Sigmoid colon (tissue), 7 donors: ENCODE data around the gene EFL1. TPM values are rescaled to one million over a fixed set of nuclear protein-coding genes. Genes with fewer than 3 reads are reported as not detected.

ENCODE experiments used
- DNase-seq: peaks from one replicate; pipeline ENCODE4 v3.0.0-alpha.2; 2019
- H3K27ac ChIP-seq, 4 donors: fragments of 200-600 bp; sonication (generic); one replicate each; pipeline ENCODE4 v1.5.1; 2016 to 2019; ENCODE audit warnings: mild to moderate bottlenecking in 1 of 4
- H3K27me3 ChIP-seq, 3 donors: fragments of 200-600 bp; sonication (generic); one replicate each; pipeline ENCODE4 v1.5.1; 2019; ENCODE audit warnings: mild to moderate bottlenecking in 1 of 3
- H3K36me3 ChIP-seq, 4 donors: fragments of 200-600 bp; sonication (generic); one replicate each; pipeline ENCODE4 v1.5.1; 2016 to 2019
- H3K4me1 ChIP-seq, 4 donors: fragments of 200-600 bp; sonication (generic); one replicate each; pipeline ENCODE4 v1.5.1; 2017 to 2019
- H3K4me3 ChIP-seq, 4 donors: fragments of 200-600 bp; sonication (generic); one replicate each; pipeline ENCODE4 v1.5.1; 2017 to 2019; ENCODE audit warnings: mild to moderate bottlenecking in 2 of 4, moderate library complexity in 1 of 4
- H3K9me3 ChIP-seq, 4 donors: fragments of 200-600 bp in 3 of 4; sonication (generic) in 3 of 4; one replicate each; pipeline versions ENCODE4 v1.5.1 to v1.6.1; 2013 to 2019
- CTCF ChIP-seq, 4 experiments: fragments of 450-650 bp in 3 of 4; fragments of 200-600 bp in 1 of 4; IDR thresholded peaks; one replicate each; pipeline ENCODE4 v1.5.1; 2016 to 2019; ENCODE audit warnings: antibody characterized with exemption in 4 of 4, mild to moderate bottlenecking in 3 of 4, moderate library complexity in 2 of 4
- EP300 ChIP-seq, 4 donors: sonication (generic); formaldehyde crosslinking; IDR thresholded peaks; one replicate each; pipeline ENCODE4 v1.6.1; 2017; ENCODE audit warnings: antibody characterized with exemption in 4 of 4
- POLR2A ChIP-seq, 2 donors: fragments of 450-650 bp; IDR thresholded peaks; one replicate each; pipeline ENCODE4 v1.6.1; 2016; ENCODE audit warnings: antibody characterized with exemption in 2 of 2, mild to moderate bottlenecking in 2 of 2, moderate library complexity in 2 of 2
- POLR2AphosphoS5 ChIP-seq, 4 donors: sonication (generic); formaldehyde crosslinking; IDR thresholded peaks; one replicate each; pipeline ENCODE4 v1.6.1; 2017; ENCODE audit warnings: antibody characterized with exemption in 4 of 4
- WGBS, 2 donors: extraction: QIAGEN DNeasy Blood & Tissue Kit; methylation state at CpG; one replicate each; pipeline ENCODE4 v1.1.7; 2013; 5-methylcytosine and 5-hydroxymethylcytosine counted together
- intact Hi-C: fragments of 100-400 bp; cut with DNase I; formaldehyde crosslinking; loops from one replicate; pipeline ENCODE4 v1.15.1; 2023
- polyA plus RNA-seq, 3 donors: library from polyadenylated mRNA; stranded (reverse); fragments of 200-250 nt; gene quantifications; one replicate each; pipeline ENCODE4 v1.2.3, GENCODE V29; 2013
- total RNA-seq, 4 donors: library from RNA; depleted of rRNA; stranded (reverse); fragments of >200 nt; gene quantifications; one replicate each; pipeline ENCODE4 v1.1.0, GENCODE V29; 2016
- donor health status: healthy with polysubstance abuse.
- donor health status: Bipolar disorder and iron deficiency.
- donor health status: healthy.

The EFL1 gene
- total and polyA plus RNA-seq, 7 donors: 10.8 to 15.7 (median 13.6) TPM

DNA sequence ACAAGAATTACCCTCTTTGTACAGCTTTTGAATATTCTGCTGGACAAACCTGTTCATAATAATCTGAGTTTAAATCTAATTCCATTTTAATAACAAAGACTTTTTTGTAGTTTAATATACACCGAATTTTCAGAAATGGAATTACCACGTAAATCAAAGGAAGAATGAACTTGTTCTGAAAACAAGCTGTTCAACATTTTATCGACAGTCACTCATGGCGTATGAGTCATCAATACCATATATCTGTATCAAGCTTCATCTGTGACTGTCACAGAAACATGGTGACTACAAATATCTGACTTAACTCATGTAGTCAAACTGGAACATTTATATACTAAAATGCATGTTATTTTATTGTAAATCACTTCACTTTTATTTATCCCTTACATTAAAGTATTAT, 90.0 kb downstream of the EFL1 start:
- intact Hi-C loops: no loop called here
- 97% methylated on average over 4 of the region's 4 CpGs for WGBS, 2 donors
- DNase-seq: no peak
- Histone ChIP-seq H3K4me3 (no peak overlapping the region), H3K27ac (no peak overlapping the region), H3K4me1 (peaks cover 0 to 7% (median 5%) of the 10 kb centered on the region in 4 donors), H3K36me3 (no peaks in the 10 kb centered on the region), H3K27me3 (no peaks in the 10 kb centered on the region), H3K9me3 (no peaks in the 10 kb centered on the region)
- TF ChIP-seq POLR2AphosphoS5 (IDR thresholded peaks at IDR 0.05): no peak
- TF ChIP-seq EP300 (IDR thresholded peaks at IDR 0.05): no peak
- TF ChIP-seq CTCF (IDR thresholded peaks at IDR 0.05): no peak
- TF ChIP-seq POLR2A (IDR thresholded peaks at IDR 0.05): no peak

GRCh38 chr15:82168757-82169156, 93.8 kb downstream of the EFL1 start:
- DNase-seq: no peak
- Histone ChIP-seq H3K27ac (no peak overlapping the region), H3K27me3 (no peaks in the 10 kb centered on the region), H3K9me3 (no peaks in the 10 kb centered on the region), H3K4me3 (no peak overlapping the region), H3K36me3 (peaks cover 0 to under 1% (median 0%) of the 10 kb centered on the region in 4 donors), H3K4me1 (no peaks in the 10 kb centered on the region)
- intact Hi-C loops: no loop called here
- TF ChIP-seq CTCF (IDR thresholded peaks at IDR 0.05) (no peak), POLR2A (IDR thresholded peaks at IDR 0.05) (no peak), EP300 (IDR thresholded peaks at IDR 0.05) (no peak), POLR2AphosphoS5 (IDR thresholded peaks at IDR 0.05) (no peak)
- WGBS, 2 donors: 97 to 99% methylated on average over 2 of the region's 2 CpGs

- Histone ChIP-seq H3K4me3 (no peak overlapping the region), H3K4me1 (no peaks in the 10 kb centered on the region), H3K9me3 (no peaks in the 10 kb centered on the region), H3K27me3 (no peaks in the 10 kb centered on the region), H3K36me3 (peaks cover 0 to 5% (median 1%) of the 10 kb centered on the region in 4 donors), H3K27ac (no peak overlapping the region)
- no peak for TF ChIP-seq CTCF (IDR thresholded peaks at IDR 0.05)
- TF ChIP-seq EP300 (IDR thresholded peaks at IDR 0.05): no peak
- no peak for TF ChIP-seq POLR2AphosphoS5 (IDR thresholded peaks at IDR 0.05)
- TF ChIP-seq POLR2A (IDR thresholded peaks at IDR 0.05): no peak
- intact Hi-C loops: no loop called here
- no peak for DNase-seq
- 96 to 97% methylated on average over 8 of the region's 8 CpGs for WGBS, 2 donors
These were observed 94.2 kb downstream of the EFL1 start for GRCh38 chr15:82168296-82168695.

DNA sequence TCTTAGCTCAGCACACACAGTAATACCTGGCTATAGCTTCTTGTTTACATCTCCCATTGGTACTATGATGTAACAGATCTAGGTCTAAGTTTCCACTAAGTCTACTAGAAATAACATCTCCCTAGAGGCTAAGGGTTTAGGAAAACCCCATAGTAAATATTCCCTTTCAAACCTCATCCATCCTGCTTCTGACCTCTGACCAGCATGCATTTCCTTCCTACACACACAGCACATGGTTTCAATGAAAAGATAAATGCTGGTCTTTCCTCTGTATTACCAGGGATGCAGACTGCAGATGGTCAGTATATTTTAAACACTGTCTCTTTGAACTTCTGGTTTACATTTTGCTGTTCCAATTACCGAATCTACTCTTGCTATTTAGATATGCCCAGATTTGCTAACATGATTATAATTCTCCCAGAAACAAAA, 96.6 kb downstream of the EFL1 start:
- no peak overlapping the region for H3K27ac ChIP-seq
- H3K27me3 ChIP-seq: no peaks in the 10 kb centered on the region
- H3K4me3 ChIP-seq: no peak overlapping the region
- no peak for DNase-seq
- peaks cover 0 to 20% (median 6%) of the 10 kb centered on the region in 4 donors for H3K36me3 ChIP-seq
- intact Hi-C loops: no loop called here
- H3K4me1 ChIP-seq: no peaks in the 10 kb centered on the region
- H3K9me3 ChIP-seq: no peaks in the 10 kb centered on the region
- WGBS, 2 donors: 70 to 88% methylated on average over 1 of the region's 1 CpG
- TF ChIP-seq POLR2A (IDR thresholded peaks at IDR 0.05) (no peak), POLR2AphosphoS5 (IDR thresholded peaks at IDR 0.05) (no peak), EP300 (IDR thresholded peaks at IDR 0.05) (no peak), CTCF (IDR thresholded peaks at IDR 0.05) (no peak)

DNA sequence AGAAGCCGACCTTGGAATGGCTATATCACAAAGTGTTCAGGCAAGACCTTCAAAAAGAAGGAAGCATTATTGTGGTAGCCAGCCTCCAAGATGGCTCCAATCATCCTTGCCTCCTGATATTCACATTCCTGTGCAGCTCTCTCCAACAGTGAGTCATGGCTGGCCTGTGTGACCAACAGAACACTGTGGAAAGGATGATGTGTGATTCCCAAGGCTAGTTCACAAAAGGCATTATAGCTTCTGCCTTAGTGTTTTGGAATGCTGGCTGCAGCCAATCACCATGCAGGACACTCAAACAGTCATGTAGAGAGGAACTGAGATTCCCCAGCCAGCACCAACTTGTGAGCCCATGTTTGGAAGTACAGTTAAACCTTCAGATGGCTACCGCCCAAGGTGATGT, 102.6 kb downstream of the EFL1 start:
- H3K4me3 ChIP-seq: no peak overlapping the region
- H3K36me3 ChIP-seq: peaks cover 0 to 27% (median 6%) of the 10 kb centered on the region in 4 donors
- peak overlapping the region in 1 of 4 donors; percentile 30 for H3K27ac ChIP-seq
- no peaks in the 10 kb centered on the region for H3K27me3 ChIP-seq
- WGBS, 2 donors: 97 to 99% methylated on average over 2 of the region's 2 CpGs
- H3K9me3 ChIP-seq: no peaks in the 10 kb centered on the region
- DNase-seq: no peak
- peaks cover 0 to 5% (median 0%) of the 10 kb centered on the region in 4 donors for H3K4me1 ChIP-seq
- intact Hi-C loops: no loop called here
- TF ChIP-seq POLR2A (IDR thresholded peaks at IDR 0.05) (no peak), EP300 (IDR thresholded peaks at IDR 0.05) (no peak)
